DMS79 treated with DMSO at 0.1 percent for 48 hours (cell line): ENCODE results near the gene EBF3.
"Not testable (repeated sequence)": the region's sequence is repeated elsewhere in the genome, so short reads cannot be mapped to it uniquely, and the experiment has no call there.

Experiments
- DNase-seq: peaks from one replicate; lab custom pipeline; 2025; lab: John Stamatoyannopoulos, UW

EBF3 gene

GRCh38 chr10:129929343-129930292, 34.5 kb downstream of the EBF3 start:
- DNase-seq = no peak

- DNase-seq = no peak
Observed at GRCh38 chr10:129927351-129928120, 36.5 kb downstream of the EBF3 start.

DNA sequence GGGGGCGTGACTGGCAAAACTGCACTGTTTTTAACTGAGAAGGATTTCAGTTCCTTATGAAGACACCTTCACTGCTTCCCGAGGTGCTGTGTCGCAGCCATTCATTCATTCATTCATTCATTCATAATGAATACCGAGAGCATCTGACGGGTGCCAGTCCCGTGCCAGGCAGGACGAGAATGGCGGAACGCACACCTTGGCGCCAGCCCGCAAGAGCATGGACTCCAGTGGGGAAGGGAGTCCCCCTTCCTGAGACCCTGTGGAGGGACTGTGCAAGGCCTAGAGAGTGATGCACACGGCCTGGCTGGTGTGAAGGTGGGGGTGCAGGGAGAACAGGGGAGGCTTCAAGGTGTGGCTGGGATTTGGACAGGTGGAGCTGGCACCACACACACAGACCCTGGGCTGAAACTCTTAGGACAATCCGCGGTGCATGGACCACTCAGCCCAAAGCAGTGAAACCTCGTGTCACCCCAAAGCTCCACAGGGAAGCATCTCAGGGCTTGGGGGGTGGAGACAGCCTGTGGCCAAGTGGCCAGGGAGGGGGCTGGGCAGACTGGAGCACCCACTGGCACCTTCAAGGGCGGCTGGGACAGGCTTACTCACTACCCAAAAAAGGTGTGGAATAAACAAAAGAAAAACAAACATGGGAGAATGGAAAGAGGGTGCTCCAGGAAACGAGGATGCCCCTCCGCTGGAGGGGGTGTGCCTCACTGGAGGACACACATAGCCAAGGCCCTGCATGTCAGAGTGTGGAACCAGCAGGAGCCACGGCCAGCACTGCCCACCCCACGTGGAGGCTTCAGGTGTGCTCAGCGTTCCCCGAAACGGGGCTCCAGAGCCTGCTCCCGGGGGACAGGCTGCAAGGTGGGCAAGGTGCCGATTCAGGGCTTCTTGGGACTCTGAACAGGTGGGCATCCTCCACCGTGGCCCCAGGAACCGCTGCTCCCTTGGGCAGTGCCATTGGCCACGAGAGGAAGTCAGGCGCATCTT, 37.7 kb downstream of the EBF3 start:
- no peak for DNase-seq

DNA sequence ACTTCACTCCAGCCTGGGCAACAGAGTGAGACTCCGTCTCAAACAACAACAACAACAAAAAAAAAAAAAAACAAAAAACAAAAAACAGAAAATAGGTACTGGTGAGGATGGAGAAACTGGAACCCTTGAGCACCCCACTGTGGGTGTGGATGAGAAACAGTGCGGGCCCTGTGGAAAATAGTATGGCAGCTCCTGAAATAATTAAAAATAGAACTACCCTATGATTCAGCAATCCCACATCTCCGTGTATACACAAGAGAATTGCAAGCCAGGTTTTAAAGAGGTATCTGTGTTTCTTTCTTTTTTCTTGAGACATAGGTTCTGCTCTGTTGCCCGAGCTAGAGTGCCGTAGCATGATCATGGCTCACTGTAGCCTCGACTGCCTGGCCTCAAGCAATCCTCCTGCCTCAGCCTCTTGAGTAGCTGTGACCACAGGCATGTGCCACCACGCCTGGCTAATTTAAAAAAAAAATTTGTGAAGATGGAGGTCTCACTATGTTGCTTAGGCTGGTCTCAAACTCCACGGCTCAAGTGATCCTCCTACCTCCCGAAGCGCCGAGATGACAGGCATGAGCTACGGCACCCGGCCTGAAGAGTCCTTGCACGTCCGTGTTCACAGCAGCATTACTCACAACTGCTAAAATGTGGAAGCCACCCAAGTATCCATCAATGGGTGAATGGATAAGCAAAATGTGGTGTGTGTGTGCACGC, 39.5 kb downstream of the EBF3 start:
- no peak for DNase-seq

- DNase-seq = no peak
Observed at GRCh38 chr10:129922598-129923123, 41.4 kb downstream of the EBF3 start.

GRCh38 chr10:129921801-129922597, 42.1 kb downstream of the EBF3 start:
- no peak for DNase-seq

DNA sequence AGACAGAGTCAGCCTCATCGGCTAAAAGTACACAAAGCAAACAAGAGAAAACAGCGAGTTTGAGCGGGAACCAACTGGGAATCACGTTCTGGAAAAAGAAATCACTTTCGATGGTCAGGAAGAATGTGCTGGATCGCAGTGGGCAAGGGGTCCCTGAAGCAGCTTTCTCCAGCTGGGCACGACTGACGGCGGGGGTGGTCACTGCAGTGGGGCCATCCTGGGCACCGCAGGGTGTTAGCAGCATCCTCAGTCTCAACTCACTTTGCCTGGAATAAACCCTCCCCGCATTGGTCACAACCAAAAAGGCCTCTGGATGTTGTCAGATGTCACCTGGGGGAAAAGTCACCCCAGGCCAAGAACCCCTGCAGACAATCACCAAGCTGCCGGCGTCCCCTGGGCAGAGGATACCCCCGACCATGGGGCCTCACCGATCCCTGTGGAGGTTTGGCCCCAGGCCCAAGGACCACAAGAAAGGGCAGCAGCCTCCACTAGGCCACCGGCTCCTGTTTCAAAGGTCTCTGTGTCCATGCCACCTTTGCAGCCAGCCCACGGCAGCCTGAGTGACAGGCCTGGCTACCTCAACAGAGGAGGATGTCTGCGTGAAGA, 42.9 kb downstream of the EBF3 start:
- no peak for DNase-seq

DNA sequence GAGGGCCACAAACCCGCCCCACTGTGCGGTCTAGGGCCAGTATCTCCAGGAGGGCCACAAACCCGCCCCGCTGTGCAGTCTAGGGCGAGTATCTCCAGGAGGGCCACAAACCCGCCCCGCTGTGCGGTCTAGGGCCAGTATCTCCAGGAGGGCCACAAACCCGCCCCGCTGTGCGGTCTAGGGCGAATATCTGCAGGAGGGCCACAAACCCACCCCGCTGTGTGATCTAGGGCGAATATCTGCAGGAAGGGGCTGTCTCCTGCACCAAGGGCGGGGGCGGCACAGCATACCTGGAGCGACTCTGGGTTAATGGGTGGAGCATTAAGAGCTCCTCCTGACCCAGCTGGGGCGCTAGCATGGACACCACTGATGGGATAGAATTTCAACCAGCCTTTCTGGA, 43.9 kb downstream of the EBF3 start:
- DNase-seq = not testable (repeated sequence)

- no peak for DNase-seq
Observed at GRCh38 chr10:129919358-129919757, 44.7 kb downstream of the EBF3 start.

DNA sequence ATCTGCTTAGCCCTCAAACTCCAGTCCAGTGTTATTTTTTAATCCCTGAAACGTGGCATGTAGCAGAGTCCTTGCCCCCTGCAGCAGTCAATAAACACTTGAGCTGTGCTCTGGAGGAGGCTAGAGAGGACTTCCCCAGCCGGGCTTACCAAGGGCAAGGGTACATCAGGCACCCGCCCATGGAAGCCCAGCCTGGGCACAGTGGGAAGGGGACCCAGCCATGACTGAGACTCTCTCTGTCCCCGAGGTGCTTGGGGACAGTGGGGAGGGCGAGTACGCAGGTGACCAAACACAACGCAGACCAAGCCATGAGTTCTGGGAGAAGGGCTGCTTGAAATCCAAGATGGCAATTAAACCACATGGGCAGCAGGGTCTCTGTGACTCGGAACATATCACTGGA, 45.2 kb downstream of the EBF3 start:
- DNase-seq = no peak

GRCh38 chr10:129918401-129918800, 45.7 kb downstream of the EBF3 start:
- DNase-seq = no peak

- DNase-seq = no peak
Observed at GRCh38 chr10:129917936-129918335, 46.1 kb downstream of the EBF3 start.

GRCh38 chr10:129916506-129916995, 47.5 kb downstream of the EBF3 start:
- no peak for DNase-seq

- no peak for DNase-seq
Observed at GRCh38 chr10:129915526-129916378, 48.3 kb downstream of the EBF3 start.

DNA sequence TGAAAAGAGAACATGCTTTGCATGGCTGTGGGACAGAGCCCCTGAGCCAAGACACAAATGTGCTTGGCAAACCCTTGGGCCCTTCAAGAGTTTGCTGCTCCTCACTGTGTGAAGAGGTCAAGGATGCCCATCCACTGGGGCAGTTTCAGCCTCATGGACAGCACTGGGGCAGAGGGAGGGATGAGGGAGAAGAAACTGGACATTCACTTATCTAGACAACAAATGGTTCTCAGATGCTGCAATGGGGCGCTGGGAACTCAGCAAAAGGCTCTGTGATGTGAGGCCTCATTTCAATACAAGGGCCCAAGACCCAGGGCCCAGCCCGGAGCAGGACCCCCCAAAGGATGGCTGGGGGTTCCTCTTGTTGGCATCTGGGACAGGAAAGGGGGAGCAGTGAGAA, 49.1 kb downstream of the EBF3 start:
- DNase-seq = no peak

- DNase-seq = no peak
Observed at GRCh38 chr10:129914153-129914855, 49.8 kb downstream of the EBF3 start.

- DNase-seq = no peak
Observed at GRCh38 chr10:129912986-129913695, 50.9 kb downstream of the EBF3 start.
